NCI-H82 (cell line): Measurements from ENCODE around the gene NR1I2.
A peak's percentile ranks its signal among the peaks of the same experiment; 100 is the strongest.

Source experiments
- DNase-seq: peaks from one replicate; lab custom pipeline; 2025; lab: John Stamatoyannopoulos, UW

Gene NR1I2

DNA sequence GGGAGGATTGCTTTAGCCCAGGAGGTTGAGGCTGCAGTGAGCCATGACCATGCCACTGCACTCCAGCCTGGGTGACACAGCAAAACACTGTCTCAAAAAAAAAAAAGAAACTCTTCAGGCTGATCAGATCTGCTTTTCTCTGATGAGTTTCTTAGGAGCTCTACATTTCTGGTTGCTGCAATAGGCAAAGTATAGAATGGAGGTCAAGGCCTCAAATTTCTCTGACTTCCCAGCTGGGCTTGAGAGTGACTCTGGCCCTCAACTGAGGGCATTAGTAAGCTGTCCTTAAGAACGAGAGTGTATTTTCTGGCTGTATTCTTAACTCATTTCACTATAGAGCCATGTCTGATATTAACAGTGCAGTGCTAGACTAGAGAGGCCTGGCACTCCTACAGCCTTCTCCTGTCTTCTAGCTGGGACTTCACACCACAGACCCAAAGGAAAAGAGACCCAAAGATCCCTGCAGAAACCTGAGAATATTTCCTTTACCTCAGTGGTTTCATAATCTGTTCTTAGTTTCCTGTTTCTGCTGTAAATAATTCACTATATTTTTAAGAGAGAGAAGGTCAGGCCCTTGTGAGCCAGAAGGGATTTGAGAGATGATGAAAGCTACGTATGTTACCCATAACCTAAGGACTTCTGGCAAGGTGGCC is 2.0 kb upstream of the NR1I2 start:
- DNase-seq, result no peak

DNA sequence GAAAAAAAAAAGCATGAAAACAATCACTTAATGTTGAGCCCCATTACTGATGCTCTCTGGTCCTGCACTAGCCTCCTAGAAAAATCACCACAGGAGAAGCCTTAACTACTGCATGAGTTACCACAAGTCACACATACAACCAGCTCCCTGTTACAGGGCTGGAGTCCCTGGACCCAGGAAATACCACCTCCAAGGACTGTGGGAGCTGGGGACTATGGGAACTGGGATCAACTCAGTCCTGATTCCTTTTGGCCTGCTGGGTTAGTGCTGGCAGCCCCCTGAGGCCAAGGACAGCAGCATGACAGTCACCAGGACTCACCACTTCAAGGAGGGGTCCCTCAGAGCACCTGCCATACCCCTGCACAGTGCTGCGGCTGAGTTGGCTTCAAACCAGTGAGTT is 559 bp downstream of the NR1I2 start:
- DNase-seq, result no peak

- DNase-seq, result no peak
Measured at GRCh38 chr3:119783255-119783654, 1.4 kb downstream of the NR1I2 start.

DNA sequence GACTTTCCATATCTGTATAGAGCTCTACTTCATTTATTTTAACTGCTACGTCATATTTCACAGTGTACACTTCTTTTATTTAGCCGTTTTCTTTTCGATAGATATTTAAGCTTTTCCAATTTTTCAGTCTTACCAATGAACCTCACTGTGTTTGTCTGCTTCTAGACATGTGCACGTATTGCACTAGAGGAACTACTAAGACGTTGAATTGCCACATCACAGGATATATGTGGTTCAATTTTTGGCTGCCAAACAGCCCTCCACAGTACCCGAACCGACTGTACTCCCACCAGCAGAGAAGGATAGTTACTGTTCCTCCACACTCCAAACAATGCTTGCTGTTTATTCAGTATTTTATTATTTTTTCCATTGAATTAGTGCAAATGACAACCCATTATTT is 2.0 kb downstream of the NR1I2 start:
- no peak for DNase-seq

DNA sequence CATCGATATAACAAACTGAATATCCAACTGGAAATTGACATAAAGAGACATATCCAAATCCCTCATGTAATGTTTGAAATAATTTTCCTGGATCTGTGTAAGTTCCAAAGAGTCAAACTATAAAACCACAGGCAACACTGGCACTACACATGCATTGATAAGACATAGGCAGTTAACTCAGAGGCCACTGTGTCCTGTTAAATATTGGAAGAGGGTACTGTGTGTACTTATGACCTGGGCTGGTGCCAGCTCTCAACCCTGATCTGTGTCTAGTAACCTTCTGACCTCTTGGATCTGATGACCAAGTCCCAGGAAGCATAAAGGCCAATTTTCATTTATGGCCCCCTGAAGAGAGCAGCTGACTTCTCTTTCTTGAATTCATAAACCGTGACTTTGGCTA is 4.5 kb downstream of the NR1I2 start:
- no peak for DNase-seq

DNA sequence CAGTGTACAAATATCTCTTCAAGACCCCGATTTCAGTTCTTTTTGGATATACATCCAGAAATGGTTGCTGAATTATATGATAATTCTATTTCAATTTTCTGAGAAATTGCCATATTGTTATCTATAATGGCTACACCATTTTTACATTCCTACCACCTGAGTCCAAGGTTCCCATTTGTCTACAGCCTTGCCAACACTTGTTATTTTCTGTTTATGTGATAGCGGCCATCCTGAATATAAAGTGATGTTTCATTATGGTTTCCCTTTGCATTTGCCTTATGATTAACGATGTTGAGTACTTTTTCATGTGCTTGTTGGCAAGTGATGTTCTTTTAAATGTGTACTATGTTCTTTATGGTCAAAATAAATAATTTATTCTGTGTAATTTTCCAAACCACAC is 8.5 kb downstream of the NR1I2 start:
- DNase-seq, result no peak

- DNase-seq, result no peak
Measured at GRCh38 chr3:119792270-119792669, 10.4 kb downstream of the NR1I2 start.

GRCh38 chr3:119794401-119794800 is 12.5 kb downstream of the NR1I2 start:
- DNase-seq, result no peak

- peak; percentile 11 for DNase-seq
Measured at GRCh38 chr3:119794971-119795612, 13.2 kb downstream of the NR1I2 start.

DNA sequence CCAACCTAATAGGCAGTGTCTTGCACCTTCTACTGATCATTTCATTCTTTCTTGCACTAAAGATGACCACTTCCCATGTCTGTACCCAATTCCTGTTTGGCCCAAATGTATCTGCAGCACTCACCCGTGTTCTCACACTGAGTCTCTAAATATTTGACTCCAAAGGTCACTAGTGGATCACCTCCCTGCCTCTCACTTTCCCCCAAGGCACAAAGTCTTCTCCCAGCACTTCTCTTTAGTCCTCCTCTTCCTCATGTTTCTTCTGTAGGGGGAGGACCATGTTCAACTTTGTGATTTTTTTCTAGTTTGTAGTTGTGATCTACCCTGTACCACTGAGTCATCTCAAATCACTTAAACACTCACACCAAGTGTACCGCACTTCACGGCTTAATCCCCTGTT is 13.9 kb downstream of the NR1I2 start:
- no peak for DNase-seq

- DNase-seq, result no peak
Measured at GRCh38 chr3:119796368-119796767, 14.5 kb downstream of the NR1I2 start.

DNA sequence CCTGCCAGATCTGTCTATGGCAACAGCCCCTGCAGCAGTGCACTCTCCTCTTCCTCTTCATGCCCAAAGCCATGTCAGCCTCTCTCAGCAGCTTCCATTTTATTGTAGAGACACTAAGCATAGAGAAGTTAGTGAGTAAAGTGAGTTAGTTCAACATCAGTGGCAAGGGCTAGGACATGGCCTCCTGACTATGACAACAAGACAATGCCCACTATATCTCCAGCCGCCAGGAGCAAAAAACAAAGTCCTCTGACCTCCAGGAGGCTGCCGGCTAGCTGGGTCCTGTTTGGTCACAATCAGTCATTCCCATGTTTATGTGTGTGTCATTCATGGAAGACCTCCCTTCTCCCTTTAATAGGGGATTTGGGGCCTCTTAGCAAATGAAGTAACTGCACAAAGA is 14.9 kb downstream of the NR1I2 start:
- no peak for DNase-seq

GRCh38 chr3:119800844-119801243 is 18.9 kb downstream of the NR1I2 start:
- no peak for DNase-seq

DNA sequence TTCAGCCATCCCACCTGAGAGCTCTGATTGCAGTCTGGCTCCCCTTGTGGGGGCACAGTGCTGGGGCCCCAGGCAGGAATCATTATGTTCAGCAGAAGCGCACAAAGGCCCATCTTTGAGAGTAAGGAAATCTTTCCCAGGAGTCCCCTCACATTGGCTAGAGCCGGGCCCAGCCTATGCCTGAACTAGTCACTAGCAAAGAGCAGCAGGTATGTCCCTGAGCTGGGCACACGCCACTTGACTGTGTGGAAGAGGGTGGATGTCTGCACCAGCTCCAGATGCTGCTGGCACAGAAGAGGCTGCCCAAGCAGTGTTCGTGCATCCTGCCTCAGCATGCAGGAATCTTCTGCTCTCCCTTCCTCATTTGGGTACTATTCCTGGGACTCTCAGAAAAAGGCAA is 26.3 kb downstream of the NR1I2 start:
- no peak for DNase-seq

DNA sequence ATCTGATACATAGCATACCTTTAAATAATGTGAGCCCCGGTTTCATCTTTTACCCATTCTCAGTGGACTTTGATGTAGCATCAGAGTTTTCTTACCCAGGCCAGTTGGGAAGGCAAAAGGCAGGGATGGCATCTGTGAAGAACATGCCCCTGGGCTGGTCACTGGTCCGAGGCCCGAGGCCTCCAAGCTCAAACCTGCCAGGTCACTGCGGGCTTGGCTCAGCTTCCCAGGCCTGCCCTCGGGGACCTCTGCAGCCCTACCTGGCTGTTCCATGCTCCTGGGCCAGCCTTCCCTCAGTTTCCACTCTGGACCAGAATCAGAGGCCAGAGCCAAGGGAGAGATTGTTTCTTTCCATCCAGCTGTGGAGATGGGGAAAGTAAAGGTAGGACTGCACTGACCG is 26.9 kb downstream of the NR1I2 start:
- DNase-seq, result no peak

DNA sequence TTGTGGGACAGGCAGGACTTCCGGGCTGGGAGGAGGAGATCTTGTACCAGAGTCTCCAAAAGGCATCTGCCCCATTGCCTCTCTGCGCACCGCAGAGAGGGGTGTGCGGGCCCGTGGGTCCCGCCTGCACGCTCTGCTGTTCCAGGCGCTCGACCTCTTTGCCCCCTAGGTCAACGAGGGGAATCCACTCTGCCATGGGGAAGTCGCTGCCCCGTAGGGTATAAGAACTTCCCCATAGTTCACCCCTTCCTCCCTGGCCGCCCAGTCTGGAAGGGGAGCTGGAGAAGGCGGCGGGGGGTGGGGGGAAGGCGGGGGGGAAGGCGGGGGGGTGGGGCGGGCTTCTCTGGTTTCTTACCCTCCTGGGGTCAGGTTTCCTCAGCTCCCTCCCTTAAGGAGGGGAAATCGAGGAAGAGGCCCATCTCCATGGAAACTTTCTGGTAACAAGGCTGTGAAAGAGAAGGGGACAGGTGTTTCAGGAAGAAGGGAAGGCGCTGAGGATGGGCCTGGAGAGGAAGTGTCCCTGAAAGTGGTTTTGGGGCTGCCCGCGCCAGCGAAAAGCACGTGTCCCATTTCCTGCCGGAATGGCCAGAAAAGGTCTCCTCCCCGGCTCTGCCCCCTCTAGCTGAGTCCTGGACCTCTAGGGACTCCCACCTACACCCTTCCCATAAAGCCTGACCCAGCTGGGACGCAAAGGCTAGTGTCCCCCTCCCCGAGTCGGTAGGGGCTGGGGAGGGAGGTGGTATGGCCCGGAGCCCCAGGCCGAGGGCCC is 27.5 kb downstream of the NR1I2 start:
- no peak for DNase-seq

DNA sequence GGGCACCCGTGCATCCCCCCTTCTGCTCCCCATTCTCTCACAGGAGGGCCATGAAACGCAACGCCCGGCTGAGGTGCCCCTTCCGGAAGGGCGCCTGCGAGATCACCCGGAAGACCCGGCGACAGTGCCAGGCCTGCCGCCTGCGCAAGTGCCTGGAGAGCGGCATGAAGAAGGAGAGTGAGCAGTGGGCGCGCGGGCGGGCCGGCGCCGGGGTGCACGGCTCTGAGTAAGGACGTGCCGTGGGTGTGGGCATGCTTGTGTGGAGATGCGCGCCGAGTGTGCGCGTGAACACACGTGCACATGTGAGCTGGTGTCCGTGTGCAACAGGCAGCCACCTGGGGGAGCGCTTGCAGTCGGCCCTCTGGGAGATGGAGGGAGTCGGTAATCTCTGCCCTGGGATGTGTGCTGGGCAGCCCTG is 28.1 kb downstream of the NR1I2 start:
- DNase-seq, result no peak

GRCh38 chr3:119812491-119813058 is 30.7 kb downstream of the NR1I2 start:
- DNase-seq, result no peak

GRCh38 chr3:119815716-119816115 is 33.8 kb downstream of the NR1I2 start:
- DNase-seq, result no peak

GRCh38 chr3:119817071-119817470 is 35.2 kb downstream of the NR1I2 start:
- peak; percentile 62 for DNase-seq

DNA sequence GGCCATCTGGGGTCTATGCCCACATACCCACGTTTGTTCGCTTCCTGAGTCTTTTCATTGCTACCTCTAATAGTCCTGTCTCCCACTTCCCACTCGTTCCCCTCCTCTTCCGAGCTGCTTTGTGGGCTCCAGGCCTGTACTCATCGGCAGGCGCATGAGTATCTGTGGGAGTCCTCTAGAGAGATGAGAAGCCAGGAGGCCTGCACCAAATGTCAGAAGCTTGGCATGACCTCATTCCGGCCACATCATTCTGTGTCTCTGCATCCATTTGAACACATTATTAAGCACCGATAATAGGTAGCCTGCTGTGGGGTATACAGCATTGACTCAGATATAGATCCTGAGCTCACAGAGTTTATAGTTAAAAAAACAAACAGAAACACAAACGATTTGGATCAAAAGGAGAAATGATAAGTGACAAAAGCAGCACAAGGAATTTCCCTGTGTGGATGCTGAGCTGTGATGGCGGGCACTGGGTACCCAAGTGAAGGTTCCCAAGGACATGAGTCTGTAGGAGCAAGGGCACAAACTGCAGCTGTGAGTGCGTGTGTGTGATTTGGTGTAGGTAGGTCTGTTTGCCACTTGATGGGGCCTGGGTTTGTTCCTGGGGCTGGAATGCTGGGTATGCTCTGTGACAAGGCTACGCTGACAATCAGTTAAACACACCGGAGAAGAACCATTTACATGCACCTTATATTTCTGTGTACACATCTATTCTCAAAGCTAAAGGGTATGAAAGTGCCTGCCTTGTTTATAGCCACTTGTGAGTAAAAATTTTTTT is 35.9 kb downstream of the NR1I2 start:
- DNase-seq, result peak; percentile 8

- no peak for DNase-seq
Measured at GRCh38 chr3:119818937-119819336, 37.0 kb downstream of the NR1I2 start.
